CD4-positive, CD25-positive, alpha-beta regulatory T cell (primary cell): ENCODE measurements around the gene KIF3A. TPM values are rescaled to one million over a fixed set of nuclear protein-coding genes. Genes with fewer than 3 reads are reported as not detected.

ENCODE experiments used
- ATAC-seq, 2 donors: fragments of 150-1000 bp; cut with Tn5 transposase; one replicate each; pipeline ENCODE4 v1.10.0; 2021; ENCODE audit warnings: low read depth in 2 of 2, moderate number of reproducible peaks in 2 of 2, moderate library complexity in 1 of 2
- DNase-seq, 3 donors: peaks; one replicate each; pipeline versions ENCODE4 v3.0.0 to v3.0.0-alpha.2; 2012 to 2022; ENCODE audit warnings: mixed read lengths in 1 of 3
- H3K27ac ChIP-seq: one replicate; pipeline ENCODE4 v1.7.0; 2013; ENCODE audit warnings: mild to moderate bottlenecking, low read length; ENCODE audit not compliant: insufficient read depth, poor library complexity, severe bottlenecking
- H3K27me3 ChIP-seq: one replicate; pipeline ENCODE4 v1.7.0; 2013; ENCODE audit warnings: low read length; ENCODE audit not compliant: control insufficient read depth, insufficient read depth
- H3K36me3 ChIP-seq: one replicate; pipeline ENCODE4 v1.7.0; 2013; ENCODE audit warnings: mild to moderate bottlenecking, low read length, moderate library complexity; ENCODE audit not compliant: control insufficient read depth, insufficient read depth
- H3K4me1 ChIP-seq: 2 replicates; pipeline ENCODE4 v1.7.0; 2013; ENCODE audit warnings: mild to moderate bottlenecking, low read length; ENCODE audit not compliant: insufficient read depth, control insufficient read depth, poor library complexity, severe bottlenecking
- H3K4me3 ChIP-seq: one replicate; pipeline ENCODE4 v1.7.0; 2013; ENCODE audit warnings: low read depth, mild to moderate bottlenecking, low read length, moderate library complexity
- H3K9me3 ChIP-seq, 2 experiments: 1 replicate in 1 of 2; 2 replicates in 1 of 2; pipeline ENCODE4 v1.7.0; 2013; ENCODE audit warnings: low read length in 2 of 2, mild to moderate bottlenecking in 1 of 2, moderate library complexity in 1 of 2; ENCODE audit not compliant: control insufficient read depth in 2 of 2
- H3K27ac Mint-ChIP-seq, 3 donors: one replicate each; pipeline ENCODE4 v1.8.0; 2020 to 2022; ENCODE audit warnings: mild to moderate bottlenecking in 3 of 3, mixed read lengths in 3 of 3, moderate library complexity in 2 of 3
- H3K27me3 Mint-ChIP-seq: one replicate; pipeline ENCODE4 v1.8.0; 2022; ENCODE audit warnings: mild to moderate bottlenecking, mixed read lengths
- H3K36me3 Mint-ChIP-seq: one replicate; pipeline ENCODE4 v1.8.0; 2020; ENCODE audit warnings: mixed read lengths
- H3K4me1 Mint-ChIP-seq, 4 donors: one replicate each; pipeline ENCODE4 v1.8.0; 2020 to 2022; ENCODE audit warnings: mixed read lengths in 4 of 4, mild to moderate bottlenecking in 1 of 4
- H3K4me3 Mint-ChIP-seq, 4 donors: one replicate each; pipeline ENCODE4 v1.8.0; 2020 to 2022; ENCODE audit warnings: mild to moderate bottlenecking in 4 of 4, mixed read lengths in 4 of 4, moderate library complexity in 3 of 4
- H3K9me3 Mint-ChIP-seq, 7 donors: one replicate each; pipeline ENCODE4 v1.8.0; 2020 to 2022; ENCODE audit warnings: mixed read lengths in 7 of 7, mild to moderate bottlenecking in 3 of 7, moderate library complexity in 2 of 7
- polyA plus RNA-seq, 4 donors: library from polyadenylated mRNA; unstranded; fragments of 300-500 nt; fragmentation: Illumina TruSeq; gene quantifications; one replicate each; pipeline ENCODE4 v1.2.3, GENCODE V29; 2021
- total RNA-seq: library from RNA; stranded (reverse); gene quantifications from one replicate; pipeline ENCODE4 v1.2.3, GENCODE V29; 2022

Gene KIF3A
- total and polyA plus RNA-seq, 5 donors from 2014 or later = 9.9 to 13.2 (median 12.5) TPM

DNA sequence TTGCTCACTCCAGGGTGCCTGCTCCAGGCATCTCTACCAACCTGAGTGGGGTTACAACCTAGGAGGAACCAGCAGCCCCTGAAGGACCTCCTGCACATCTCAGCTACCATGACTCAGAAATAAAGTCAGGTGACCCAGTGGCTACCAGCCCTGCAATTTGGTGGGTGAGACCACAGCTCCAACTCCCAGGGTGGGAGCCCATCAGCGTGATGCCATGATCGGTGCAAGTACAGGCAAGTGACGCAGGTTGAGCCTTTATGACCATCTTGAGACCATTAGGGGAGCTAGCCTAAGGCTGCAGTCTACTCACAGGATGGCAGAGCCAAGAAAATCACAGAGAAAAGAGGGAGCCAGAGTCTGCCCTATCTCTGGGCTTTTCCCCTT, 31.1 kb upstream of the KIF3A start:
- Histone ChIP-seq H3K27me3 (no peaks in the 10 kb centered on the region), H3K36me3 (no peaks in the 10 kb centered on the region), H3K4me1 (no peaks in the 10 kb centered on the region), H3K27ac (no peak overlapping the region), H3K4me3 (no peak overlapping the region), H3K9me3 (no peaks in the 10 kb centered on the region)
- H3K9me3 Mint-ChIP-seq = no peaks in the 10 kb centered on the region
- H3K36me3 Mint-ChIP-seq = no peaks in the 10 kb centered on the region
- H3K4me3 Mint-ChIP-seq = no peak overlapping the region
- no peak for DNase-seq
- H3K27ac Mint-ChIP-seq = no peak overlapping the region
- peaks cover 0 to 2% (median 0%) of the 10 kb centered on the region in 4 donors for H3K4me1 Mint-ChIP-seq
- ATAC-seq = no peak
- no peaks in the 10 kb centered on the region for H3K27me3 Mint-ChIP-seq

DNA sequence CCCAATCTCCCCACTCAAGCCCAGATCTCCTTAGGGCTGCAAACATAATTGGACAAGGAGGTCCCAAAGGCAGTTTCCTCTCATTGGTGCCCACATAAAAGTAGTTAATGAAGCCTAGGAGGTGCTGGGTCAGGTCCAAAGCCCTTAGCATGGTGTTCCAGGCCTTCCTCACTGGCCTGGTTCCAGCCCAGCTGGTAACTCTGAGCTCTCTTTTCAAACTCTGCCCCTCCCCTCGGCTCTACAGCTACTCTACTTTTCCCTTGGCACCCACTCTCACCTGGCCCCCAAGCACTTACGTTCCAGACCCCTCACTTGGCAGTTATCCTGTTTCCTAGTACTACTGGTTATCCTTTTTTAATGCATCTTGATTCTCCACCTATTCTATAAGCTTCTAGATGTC, 29.8 kb upstream of the KIF3A start:
- Histone ChIP-seq H3K27me3 (no peaks in the 10 kb centered on the region), H3K27ac (no peak overlapping the region), H3K4me1 (no peaks in the 10 kb centered on the region), H3K4me3 (no peak overlapping the region), H3K9me3 (no peaks in the 10 kb centered on the region), H3K36me3 (no peaks in the 10 kb centered on the region)
- Mint-ChIP-seq H3K27ac (no peak overlapping the region), H3K4me3 (no peak overlapping the region), H3K9me3 (no peaks in the 10 kb centered on the region), H3K36me3 (no peaks in the 10 kb centered on the region), H3K27me3 (no peaks in the 10 kb centered on the region), H3K4me1 (no peaks in the 10 kb centered on the region)
- DNase-seq (no peak), ATAC-seq (no peak)

DNA sequence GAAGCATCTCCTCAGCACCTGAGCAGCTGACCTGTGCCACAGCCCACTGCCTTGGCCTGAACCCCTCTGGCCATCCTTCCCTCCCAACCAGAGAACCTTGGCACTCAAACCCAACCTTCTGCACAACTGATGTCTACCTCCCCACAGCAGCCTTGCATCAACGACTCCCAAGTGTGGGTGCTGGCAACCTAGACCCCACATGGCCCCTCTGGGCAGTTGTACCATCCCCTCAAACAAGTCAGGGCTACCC, 29.4 kb upstream of the KIF3A start:
- Mint-ChIP-seq H3K4me1 (no peaks in the 10 kb centered on the region), H3K27ac (no peak overlapping the region), H3K36me3 (no peaks in the 10 kb centered on the region), H3K27me3 (no peaks in the 10 kb centered on the region), H3K4me3 (no peak overlapping the region), H3K9me3 (no peaks in the 10 kb centered on the region)
- DNase-seq (no peak), ATAC-seq (no peak)
- no peaks in the 10 kb centered on the region for H3K27me3 ChIP-seq
- H3K4me1 ChIP-seq = no peaks in the 10 kb centered on the region
- H3K36me3 ChIP-seq = no peaks in the 10 kb centered on the region
- no peak overlapping the region for H3K4me3 ChIP-seq
- no peaks in the 10 kb centered on the region for H3K9me3 ChIP-seq
- H3K27ac ChIP-seq = no peak overlapping the region

DNA sequence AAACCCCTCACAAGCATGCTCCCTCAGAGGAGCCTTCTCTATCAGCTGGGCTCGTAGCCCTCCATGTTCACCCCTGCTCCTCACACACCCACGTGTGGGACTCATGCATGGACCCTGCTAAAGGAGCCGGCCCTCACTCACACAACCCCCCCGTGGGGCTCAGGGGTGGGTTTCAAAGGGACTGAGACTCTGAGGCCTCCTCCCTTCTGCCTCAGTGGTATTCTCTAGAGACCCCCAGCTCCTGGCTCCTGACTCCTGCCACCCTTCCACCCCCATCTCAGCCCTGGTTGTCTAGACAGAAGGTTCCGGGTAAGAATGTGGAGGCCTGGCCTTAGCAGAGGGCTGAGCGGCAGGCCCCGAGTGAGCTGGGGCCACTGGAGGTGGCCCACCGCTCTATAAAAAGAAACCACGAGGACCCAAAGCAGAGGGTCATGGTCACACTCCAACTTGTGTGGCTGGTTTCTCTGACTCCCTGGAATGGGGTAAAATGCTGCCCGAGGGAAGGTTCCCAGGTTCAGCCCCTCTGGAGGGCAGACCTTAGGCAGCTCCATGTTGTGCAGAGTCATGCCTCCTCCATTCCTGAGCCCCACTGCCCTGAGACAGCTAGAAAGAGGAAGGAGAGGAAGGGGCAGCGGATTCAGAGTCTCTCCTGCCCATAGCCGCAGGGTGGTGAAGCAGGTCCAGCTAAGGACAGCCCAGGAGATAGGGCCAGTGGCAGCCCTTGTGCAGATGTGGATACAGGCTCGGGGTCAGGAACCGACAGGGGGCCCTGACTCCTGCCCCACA, 28.9 kb upstream of the KIF3A start:
- no peaks in the 10 kb centered on the region for H3K36me3 Mint-ChIP-seq
- no peaks in the 10 kb centered on the region for H3K4me1 Mint-ChIP-seq
- Histone ChIP-seq H3K27me3 (no peaks in the 10 kb centered on the region), H3K27ac (no peak overlapping the region), H3K4me1 (no peaks in the 10 kb centered on the region), H3K9me3 (no peaks in the 10 kb centered on the region), H3K36me3 (no peaks in the 10 kb centered on the region), H3K4me3 (no peak overlapping the region)
- no peaks in the 10 kb centered on the region for H3K27me3 Mint-ChIP-seq
- ATAC-seq = no peak
- no peak overlapping the region for H3K4me3 Mint-ChIP-seq
- no peak overlapping the region for H3K27ac Mint-ChIP-seq
- H3K9me3 Mint-ChIP-seq = no peaks in the 10 kb centered on the region
- no peak for DNase-seq

DNA sequence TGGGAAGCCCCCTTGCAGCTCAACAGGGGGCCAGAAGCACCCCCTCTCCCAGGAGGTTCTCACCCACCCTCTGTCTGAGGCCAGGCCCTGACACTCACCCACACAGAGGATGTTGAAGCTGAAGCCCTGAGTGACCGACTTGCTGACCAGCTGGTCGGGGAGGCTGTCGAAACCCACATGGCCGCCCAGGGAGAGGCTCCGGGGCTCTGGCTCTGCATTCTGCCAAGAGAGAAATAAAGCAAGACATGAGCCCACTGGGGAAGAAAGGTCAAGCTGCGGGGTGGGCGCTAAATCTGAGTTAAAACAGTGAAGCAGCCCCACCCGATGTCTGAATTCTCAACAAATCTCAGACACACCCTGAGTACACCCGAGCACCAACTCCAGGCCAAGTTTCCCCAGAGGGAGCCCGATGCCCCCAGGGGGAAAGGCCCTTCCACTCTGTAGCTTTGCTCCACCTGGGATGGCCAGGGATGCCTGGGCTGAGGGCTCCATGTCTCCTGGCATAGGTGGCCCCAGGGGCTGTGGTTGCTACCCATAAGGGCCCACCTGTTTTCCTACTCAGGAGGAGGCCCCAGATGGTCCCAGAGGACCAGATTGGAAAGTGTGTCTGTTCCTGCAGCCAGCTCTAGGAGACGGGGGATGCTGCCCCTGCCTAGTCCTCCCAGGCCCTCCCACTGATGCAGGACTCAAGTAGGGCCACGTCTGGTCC, 28.1 kb upstream of the KIF3A start:
- DNase-seq (no peak), ATAC-seq (no peak)
- H3K9me3 Mint-ChIP-seq = no peaks in the 10 kb centered on the region
- Histone ChIP-seq H3K9me3 (no peaks in the 10 kb centered on the region), H3K4me3 (no peak overlapping the region), H3K36me3 (no peaks in the 10 kb centered on the region), H3K27ac (no peak overlapping the region), H3K27me3 (no peaks in the 10 kb centered on the region), H3K4me1 (no peaks in the 10 kb centered on the region)
- no peaks in the 10 kb centered on the region for H3K36me3 Mint-ChIP-seq
- no peak overlapping the region for H3K4me3 Mint-ChIP-seq
- peaks cover 0 to under 1% (median 0%) of the 10 kb centered on the region in 4 donors for H3K4me1 Mint-ChIP-seq
- H3K27me3 Mint-ChIP-seq = no peaks in the 10 kb centered on the region
- no peak overlapping the region for H3K27ac Mint-ChIP-seq

DNA sequence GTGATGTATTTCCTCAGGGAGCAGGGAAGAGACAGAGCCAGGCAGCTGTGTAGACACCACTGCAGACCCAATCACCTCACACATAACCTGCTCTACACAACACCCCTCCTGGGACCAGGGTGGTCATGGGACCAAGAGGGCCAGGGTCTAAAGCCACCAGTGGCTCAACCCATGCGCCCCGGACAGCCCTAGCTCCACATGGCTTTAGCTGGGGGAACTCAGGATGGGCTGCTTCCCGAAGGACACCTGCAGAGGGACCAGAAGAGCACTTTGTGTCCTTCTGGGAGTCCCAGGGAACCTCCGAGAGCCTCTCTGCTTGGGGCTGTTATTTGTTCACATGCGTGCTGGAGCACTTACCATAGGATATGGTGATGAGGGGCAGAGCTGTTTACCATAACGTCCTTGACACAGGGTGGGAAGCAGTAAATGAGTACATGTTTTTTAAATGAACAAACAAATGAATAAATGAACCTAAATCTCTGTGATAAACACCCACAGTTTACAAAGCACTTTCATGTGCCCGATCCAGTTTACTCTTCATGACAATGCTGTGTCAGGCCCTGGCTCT, 27.4 kb upstream of the KIF3A start:
- Histone ChIP-seq H3K9me3 (no peaks in the 10 kb centered on the region), H3K27ac (no peak overlapping the region), H3K4me3 (no peak overlapping the region), H3K36me3 (no peaks in the 10 kb centered on the region), H3K27me3 (no peaks in the 10 kb centered on the region), H3K4me1 (no peaks in the 10 kb centered on the region)
- no peak overlapping the region for H3K27ac Mint-ChIP-seq
- no peaks in the 10 kb centered on the region for H3K9me3 Mint-ChIP-seq
- DNase-seq (no peak), ATAC-seq (no peak)
- H3K36me3 Mint-ChIP-seq = no peaks in the 10 kb centered on the region
- H3K4me3 Mint-ChIP-seq = no peak overlapping the region
- peaks cover 0 to 3% (median 0%) of the 10 kb centered on the region in 4 donors for H3K4me1 Mint-ChIP-seq
- no peaks in the 10 kb centered on the region for H3K27me3 Mint-ChIP-seq

DNA sequence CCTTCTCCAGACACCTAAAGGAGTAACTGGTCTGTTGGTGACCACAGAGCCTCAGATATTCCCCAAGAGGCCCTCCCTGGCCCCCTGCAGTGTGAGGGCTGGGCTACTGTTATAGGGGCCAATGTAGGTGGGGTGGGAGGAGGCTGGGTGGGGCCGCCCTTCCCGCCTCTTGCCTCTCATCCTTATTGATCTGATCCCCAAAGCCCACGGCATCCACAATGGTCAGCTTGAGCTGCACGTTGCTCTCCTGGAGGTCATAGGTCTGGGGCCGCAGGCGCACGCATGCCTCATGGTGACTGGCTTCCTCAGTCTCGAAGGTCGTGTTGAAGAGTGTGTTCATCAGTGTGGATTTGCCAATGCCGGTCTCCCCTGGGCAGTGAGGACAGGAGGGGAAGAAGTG, 26.7 kb upstream of the KIF3A start:
- no peak for DNase-seq
- no peaks in the 10 kb centered on the region for H3K9me3 Mint-ChIP-seq

More for the DNA sequence above, 26.7 kb upstream of the KIF3A start:
- H3K36me3 Mint-ChIP-seq = no peaks in the 10 kb centered on the region
- Histone ChIP-seq H3K4me3 (no peak overlapping the region), H3K27ac (no peak overlapping the region), H3K4me1 (no peaks in the 10 kb centered on the region), H3K36me3 (no peaks in the 10 kb centered on the region), H3K9me3 (no peaks in the 10 kb centered on the region), H3K27me3 (no peaks in the 10 kb centered on the region)
- peak overlapping the region in 1 of 3 donors; percentile 60 for H3K27ac Mint-ChIP-seq
- no peaks in the 10 kb centered on the region for H3K27me3 Mint-ChIP-seq
- H3K4me3 Mint-ChIP-seq = no peak overlapping the region
- peaks cover 0 to 3% (median 0%) of the 10 kb centered on the region in 4 donors for H3K4me1 Mint-ChIP-seq
- no peak for ATAC-seq
